GM18868 (cell line): ENCODE measurements around the gene CCDC89.

Experiments
- ATAC-seq: cut with Tn5 transposase; IDR thresholded peaks from one replicate; pipeline ENCODE4 v1.9.1; 2021; ENCODE audit warnings: mild to moderate bottlenecking, moderate library complexity; ENCODE audit not compliant: unreplicated experiment

CCDC89 gene

DNA sequence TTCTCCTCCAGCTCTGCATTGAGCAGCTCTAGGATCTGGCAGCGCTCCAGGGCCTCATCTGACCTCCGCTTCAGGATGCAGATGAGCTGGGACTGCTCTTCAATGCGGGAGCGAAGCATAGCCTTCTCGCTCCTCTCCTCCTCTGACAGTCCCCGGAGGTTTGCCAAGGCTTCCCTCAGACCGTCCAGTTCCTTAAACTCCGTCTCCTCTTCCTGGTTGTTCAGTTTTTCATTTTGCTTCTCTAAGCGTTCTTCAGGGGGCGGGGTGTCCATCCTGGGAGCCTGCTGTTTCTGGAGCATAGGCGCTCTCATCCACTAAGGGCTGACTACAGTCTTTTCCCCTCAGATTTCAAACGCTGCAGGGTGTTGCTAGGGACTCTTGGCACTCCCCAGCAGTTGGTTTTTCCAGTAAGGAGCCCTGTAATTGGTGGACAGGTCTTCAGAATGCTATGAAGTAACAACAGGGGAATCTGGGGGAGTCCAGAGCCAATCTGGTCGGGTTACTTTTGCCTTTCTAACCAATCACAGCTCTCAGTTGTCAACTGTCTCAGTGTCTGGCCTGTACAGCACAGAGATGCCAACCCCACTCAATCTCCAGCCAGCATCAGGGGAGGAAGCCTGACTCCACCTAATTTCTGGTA is at the start of gene CCDC89:
Gene CCDC89 (minus strand): TSS at position 376 of the 640 bp plus-strand sequence. CDS start 65 bp downstream, at position 311.
- peak; percentile 38 for ATAC-seq

DNA sequence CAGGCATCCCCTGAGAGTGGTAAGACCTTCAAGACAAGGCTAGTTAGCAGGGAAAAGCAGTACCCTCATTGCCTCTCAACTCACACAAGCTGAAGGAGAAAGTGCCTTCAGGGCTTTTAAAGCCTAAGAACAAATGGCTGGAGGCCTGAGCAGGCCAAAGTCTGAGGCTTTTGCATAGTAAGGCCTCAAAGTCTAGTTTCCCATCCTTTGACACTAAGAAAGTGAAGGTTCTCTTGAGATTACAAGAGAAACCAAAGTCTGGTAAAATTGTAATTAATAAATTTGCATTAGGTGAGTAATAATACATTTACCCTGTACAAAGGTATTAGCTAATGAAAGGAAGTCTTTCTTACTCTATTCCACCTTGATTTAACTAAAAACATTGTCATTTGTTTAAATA is 47.0 kb upstream of the CCDC89 start:
- no peak for ATAC-seq

DNA sequence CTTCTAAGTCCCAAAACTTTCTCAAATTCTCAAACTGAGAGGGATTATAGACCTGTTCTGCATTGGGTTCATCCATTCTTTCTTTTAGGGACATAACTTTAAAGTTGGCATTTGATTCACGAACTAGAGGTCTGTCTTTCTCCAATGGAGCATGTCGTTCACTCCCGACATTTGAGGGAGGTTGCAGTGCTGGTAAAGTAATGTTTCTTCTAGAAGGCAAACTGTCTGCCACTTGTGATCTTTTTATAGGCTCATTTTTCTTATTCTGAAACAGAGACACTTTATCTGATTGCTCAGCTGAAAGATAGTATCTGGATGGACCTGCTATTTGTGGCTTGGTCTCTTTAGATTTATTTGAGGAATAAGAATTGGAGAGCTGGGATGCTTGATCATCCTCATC is 40.4 kb upstream of the CCDC89 start:
- ATAC-seq, result no peak

DNA sequence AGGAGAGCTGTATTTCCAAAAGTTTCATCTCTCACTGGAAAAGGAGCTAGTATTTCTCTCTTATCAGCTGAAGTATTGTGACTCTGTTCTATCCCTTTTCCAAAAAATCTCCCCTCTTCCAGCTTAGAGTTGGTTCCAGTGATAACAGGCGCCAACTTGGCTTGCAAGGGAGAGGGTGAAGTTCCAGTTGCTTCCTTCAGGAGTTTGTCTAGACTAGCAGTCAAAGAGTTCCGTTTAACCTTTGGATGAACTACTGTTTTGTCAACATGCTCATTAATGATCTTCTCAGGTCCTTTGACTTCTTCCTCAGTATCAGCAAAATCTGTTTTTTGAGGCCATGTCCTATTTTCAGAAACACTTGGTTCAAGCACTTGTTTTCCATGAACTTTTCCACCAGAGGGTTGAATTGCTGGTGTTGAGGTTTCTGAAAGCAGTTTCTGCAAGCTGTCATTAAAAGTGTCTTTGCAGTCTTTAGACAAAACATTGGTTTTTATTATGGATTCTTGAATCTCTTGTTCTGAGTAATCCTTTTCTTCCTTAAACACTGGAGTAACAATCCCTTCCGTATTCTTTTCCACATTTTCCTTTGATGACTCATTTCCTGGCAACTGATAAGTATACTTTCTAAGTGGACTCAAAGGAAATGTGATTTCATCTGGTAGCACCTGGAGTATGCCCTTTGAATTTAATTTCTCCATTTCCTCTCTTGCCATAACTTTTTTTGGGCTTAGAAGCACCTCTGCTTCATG is 39.7 kb upstream of the CCDC89 start:
- no peak for ATAC-seq

DNA sequence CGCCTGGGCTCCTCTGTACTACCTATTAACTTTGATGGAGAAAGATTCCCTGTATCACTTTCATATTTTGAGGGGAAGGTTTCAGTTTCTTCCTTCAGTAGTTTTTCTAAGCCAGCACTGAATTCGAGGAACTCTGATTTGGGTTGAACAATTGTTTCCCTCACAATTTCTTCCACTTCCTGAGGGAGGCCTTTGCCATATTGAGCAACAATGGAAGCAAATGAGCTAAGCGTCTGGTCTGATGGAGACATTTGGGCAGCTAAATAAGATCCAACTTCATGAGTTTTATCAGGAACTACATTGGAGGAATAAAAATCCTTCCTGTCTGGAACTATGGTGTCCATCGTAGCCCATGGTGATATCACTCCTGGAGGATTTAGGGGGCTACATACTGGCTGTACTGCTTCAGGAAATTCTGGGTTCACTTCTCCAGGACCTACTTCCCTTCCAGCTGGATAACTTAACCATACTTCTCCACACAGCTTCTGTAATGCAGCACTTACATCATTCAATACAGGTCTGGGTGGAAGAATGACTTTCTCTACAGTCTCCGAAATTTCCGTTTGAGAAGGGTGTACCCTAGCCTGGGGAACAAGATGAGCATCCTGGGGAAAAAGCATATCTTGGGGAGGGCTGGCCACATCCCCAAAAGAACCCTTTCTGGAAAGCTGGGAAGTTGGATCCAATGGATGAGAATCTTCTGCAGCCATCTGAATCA is 38.9 kb upstream of the CCDC89 start:
- ATAC-seq, result no peak

DNA sequence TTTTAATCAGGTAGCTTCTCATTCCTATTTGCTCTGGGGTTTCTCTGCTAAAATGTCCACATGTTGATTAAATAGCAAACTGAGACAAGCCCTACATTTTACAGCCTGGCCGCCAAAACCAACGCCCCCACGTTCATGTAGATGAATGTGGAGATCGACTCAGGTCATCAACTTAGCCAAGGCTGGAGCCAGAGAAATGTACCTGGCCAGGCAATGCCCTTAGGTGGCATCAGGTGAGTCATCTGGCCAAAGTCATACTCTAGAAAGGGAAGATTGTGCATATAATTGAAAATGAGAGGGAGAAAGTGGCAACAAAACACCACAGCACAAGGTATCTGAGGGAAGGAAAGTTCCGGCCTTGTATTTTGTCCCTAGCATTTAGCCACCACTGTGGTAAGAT is 37.1 kb upstream of the CCDC89 start:
- no peak for ATAC-seq

DNA sequence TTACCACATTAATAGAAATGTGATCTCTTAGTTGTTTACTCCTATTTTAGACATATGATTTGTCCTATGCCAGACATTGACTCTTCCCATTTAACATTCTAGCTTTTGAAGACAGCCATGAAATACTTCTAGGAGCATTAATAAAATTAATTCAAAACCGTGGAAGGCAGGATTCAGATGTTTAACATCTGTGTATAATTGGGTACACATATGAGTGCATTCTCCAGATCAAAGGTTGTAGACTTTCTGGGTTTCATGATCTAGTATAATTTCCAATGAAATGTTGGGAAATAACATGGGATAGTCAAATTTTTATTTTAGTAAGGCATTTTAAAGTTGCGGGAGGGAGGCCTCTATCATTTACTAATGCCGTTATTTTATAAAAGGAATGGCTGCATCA is 35.2 kb upstream of the CCDC89 start:
- no peak for ATAC-seq

DNA sequence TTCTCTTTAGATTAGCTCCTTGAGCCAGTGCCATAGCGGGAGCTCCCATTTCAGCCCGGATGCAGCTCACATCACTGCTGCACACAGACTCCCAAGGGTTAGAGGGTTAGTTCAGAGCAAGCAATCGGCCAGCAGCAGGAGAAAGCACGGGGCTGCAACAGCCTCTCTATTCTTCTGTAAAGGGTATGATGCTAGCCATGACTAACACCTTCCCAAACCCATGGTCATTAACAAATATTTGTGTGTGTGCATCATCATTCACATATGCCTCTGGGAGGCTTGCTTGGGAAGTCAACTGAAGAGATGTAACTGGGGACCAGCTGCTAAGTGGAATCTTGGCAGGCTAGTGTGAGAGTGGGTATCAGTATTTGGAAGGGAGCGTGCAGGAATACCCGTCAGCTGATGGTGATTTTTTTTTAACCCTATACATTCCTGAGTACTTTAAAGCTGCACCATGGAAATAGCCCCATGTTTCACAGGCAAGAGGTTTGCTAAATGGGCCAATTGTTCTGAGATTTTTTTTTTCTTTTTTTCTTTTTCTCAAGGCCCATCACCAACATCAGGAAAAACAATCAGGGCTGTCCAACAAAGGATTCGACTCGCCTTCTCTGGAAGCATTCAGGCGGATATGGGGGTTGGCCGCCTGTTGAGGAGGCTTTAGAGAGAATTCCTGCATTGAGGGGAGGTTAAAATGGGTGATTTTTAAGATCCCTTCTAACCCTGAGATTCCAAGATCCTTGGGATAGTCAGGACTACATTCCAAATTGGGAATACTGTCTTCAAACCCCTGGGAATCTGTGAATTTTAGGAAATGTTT is 33.2 kb upstream of the CCDC89 start:
- ATAC-seq, result no peak

GRCh38 chr11:85718126-85718943 is 32.3 kb upstream of the CCDC89 start:
- ATAC-seq, result no peak

- ATAC-seq, result no peak
Observed at GRCh38 chr11:85717429-85717828, 31.4 kb upstream of the CCDC89 start.

- ATAC-seq, result no peak
Observed at GRCh38 chr11:85712953-85713352, 27.0 kb upstream of the CCDC89 start.

DNA sequence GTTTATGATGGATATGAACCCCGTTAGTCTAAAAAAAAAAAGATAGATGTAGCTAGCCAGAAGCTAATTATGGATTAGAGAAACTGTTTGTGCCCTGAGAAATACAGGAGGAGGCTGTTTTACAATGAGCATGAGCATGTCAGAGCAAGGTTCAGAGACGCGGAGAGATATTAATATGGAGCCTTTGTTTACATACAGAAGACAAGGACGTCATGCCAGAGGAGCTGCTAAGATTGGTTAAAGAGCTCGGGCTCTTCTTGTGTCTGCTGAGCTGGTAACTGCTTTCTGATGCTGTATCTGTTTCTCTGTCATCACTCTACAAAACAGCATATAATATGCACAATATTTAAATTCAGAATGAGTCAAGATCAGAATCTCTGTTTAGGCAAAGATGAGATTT is 24.9 kb upstream of the CCDC89 start:
- no peak for ATAC-seq

DNA sequence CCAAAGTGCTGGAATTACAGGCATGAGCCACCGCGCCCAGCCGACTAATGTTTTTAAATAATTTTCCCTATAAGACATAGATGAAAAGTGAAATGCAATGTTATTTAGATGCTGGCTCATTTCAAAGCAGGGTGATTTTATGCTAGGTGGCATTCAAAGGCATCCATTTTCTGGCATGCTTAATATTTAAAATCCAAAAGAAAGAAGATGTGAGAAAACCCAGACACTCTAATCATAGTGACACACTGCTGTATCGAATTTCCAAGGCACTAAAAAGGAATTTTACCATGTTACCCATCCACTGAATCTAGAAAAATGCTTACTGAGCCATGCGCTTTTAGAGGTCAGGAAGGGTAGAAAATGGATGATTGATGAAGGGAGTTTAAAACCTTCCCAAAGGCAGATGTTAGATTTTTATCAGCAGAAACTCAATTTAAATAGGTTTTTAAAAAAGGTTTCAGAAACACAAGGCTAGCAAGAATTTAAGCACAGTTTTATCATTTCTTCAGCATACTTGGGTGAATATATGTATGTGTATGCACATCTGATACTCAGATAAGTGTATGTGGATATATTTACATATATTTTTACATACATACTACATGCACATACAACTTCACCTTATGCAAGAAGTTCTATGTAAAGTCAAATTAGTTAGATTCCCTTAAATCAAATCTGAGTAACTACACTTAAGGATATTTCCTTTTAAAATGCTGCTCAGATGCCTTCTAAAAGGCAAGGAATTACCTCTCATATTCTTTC is 24.1 kb upstream of the CCDC89 start:
- ATAC-seq, result no peak

GRCh38 chr11:85705800-85706199 is 19.8 kb upstream of the CCDC89 start:
- ATAC-seq, result no peak

DNA sequence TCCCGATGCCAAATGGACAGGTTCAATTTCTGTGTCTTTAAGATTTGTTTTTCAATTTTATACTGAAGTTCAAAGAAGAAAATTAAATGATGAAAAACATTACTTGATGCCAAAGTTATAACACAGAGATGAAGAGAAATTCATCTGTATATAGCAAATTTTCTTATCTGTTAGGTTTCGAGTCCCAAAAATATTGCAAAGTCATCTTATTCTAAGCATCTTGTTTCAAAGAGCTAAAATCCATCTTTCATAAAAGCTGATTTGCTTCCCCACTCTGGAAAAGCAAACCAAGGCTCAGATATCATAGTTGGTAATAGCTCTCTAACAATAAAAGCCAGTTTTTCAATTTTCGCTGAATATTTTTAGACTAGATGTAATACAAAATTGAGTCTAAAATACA is 19.0 kb upstream of the CCDC89 start:
- no peak for ATAC-seq

GRCh38 chr11:85699957-85700741 is 14.2 kb upstream of the CCDC89 start:
- ATAC-seq, result peak; percentile 75

- no peak for ATAC-seq
Observed at GRCh38 chr11:85698195-85698594, 12.2 kb upstream of the CCDC89 start.

DNA sequence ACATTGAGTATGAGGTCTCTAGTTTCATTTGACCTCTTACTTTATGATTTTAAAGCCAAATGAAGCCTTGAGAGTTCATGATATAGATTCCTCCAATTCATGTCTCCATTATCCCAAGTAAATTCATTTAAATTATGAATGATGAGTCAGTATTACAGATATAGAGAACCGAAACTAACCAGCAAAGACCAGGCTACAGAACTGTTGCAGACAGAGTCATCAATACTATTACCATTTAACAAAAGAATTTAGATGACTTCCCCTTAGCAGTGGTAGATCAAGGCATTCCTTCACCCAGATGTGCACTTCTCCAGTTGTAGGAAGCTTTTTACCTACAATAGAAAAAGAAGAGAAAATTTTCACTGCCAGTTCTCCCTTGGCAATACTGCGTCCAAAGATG is 11.8 kb upstream of the CCDC89 start:
- ATAC-seq, result no peak

DNA sequence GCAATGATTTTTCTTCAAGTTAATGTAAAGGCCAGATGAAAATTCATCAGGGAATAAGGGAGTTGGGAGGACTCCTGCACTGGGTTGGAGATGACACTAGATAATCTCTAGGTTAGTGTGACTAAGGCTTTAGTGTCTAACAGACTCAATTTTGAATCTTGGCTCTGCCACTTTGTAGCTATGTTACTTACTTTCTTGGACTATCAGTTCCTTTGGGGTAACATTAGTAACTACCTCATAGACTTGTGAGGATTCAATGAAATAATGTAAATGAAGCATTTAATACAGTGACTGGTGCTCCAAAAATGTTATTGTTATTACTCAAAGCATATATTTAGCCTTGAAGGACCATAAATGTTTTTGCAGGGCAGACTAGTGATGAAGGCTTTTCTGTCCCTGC is 9.6 kb upstream of the CCDC89 start:
- ATAC-seq, result no peak
